NCI-H774 (cell line): ENCODE measurements around the gene UPF1.
"Not testable (repeated sequence)": the region's sequence is repeated elsewhere in the genome, so short reads cannot be mapped to it uniquely, and the experiment has no call there.

Source experiments
- DNase-seq: peaks from one replicate; lab custom pipeline; 2025; lab: John Stamatoyannopoulos, UW

Gene UPF1

GRCh38 chr19:18898607-18899408 lies 67.0 kb downstream of the UPF1 start:
- no peak for DNase-seq

GRCh38 chr19:18899624-18900560 lies 68.1 kb downstream of the UPF1 start:
- DNase-seq = no peak

DNA sequence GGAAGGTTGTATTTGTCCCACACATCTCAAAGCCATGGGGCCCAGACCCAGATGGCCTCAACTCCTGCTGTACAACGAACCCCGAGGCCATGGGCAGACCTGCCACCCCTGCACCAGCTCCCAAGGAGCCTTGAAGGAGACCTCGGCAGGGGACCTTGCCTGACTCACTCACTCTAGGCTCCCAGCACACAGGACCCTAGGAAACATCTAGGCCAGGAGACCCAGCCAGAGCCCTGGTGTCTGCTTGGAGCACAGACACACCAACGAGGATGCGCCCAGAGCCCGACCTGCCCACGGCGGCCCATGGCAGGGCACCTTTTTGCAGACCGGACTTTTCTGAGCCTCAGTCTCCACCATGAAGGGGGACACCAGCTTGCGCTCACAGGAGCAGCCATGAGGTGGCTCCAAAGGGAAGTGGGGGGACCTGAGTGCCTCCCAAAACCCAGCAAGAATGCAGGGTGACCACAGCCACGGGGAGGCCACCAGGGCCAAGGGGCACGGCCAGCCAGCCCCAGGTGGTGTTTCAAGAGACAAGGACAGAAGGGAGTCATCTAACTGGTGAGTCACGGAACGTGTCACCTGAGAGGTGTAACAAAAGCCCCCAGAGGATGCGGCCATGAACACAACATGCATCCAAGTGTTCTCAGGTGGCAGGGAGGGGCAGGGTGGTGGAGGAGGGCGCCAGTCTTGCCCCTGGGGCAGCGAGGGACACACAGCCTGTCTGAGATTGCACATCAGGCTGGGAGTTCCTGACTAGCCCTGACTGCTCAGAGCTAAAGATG lies 69.1 kb downstream of the UPF1 start:
- DNase-seq = no peak

DNA sequence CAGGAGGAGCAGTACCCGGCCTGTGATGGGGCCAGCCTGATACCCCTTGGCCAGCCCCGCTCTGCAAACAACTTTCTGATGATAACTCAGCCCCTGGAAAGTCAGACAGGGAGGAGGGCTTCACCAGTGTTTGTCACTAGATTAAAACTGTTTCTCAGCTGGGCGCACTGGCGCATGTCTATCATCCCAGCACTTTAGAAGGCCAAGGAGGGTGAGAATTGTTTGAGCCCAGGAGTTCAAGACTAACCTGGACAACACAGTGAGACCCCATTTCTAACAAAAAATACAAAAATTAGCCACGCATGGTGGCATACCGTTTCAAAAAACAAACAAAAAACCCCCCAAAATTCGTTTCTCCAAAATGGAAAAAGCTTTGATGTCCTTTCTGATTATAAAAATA lies 69.7 kb downstream of the UPF1 start:
- no peak for DNase-seq

DNA sequence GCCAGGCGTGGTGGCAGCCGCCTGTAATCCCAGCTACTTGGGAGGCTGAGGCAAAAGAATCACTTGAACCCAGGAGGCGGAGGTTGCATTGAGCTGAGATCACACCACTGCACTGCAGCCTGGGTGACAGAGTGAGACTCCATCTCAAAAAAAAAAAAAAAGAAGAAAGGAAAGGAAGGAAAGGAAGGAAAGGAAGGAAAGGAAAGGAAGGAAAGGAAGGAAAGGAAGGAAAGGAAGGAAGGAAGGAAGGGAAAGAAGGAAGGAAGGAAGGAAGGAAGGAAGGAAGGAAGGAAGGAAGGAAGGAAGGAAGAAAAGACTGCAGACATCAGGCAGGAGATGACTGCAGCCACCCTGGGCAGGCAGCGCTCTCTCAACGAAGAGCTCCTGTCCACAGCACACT lies 70.8 kb downstream of the UPF1 start:
- not testable (repeated sequence) for DNase-seq

DNA sequence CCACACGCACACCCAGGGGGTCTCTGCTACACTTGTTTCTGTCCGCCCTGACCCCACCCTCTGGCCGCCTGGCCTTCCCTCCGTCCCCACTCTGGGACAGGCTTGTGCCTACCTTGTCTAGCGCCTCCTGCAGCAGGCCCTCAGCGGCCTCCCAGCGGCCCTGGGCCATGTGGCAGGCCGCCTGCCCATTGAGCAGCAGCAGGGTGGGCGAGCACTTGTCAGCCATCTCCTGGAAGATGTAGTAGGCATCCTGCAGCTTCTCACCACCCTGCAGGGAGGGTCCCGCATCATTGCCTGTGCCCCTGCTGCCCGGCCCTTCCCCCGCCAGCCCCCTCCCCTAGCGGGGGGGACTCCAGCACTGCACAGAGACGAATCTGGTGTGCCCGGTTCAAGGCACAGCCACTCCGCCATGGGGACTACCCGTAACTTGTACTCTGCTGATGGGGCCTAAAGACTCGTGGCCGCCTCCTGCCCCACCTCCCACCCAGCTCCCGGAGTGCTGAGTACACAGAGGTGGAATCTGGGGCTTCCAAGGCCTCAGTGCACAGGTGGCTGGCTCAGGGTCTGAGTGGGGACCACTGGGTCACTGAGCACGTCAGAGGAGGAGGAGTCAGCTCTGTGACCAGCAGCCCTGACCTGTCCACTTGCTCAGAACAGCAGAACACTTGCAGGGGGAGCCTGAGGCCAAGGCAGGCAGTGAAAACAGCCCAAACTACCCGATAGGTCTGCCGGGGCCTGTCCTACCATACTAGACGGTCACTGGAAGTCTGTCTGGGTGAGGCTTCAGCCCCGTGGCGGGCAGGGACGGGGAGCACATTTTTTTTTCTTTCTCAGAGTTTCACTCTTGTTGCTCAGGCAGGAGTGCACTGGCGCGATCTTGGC lies 71.6 kb downstream of the UPF1 start:
- DNase-seq = no peak

DNA sequence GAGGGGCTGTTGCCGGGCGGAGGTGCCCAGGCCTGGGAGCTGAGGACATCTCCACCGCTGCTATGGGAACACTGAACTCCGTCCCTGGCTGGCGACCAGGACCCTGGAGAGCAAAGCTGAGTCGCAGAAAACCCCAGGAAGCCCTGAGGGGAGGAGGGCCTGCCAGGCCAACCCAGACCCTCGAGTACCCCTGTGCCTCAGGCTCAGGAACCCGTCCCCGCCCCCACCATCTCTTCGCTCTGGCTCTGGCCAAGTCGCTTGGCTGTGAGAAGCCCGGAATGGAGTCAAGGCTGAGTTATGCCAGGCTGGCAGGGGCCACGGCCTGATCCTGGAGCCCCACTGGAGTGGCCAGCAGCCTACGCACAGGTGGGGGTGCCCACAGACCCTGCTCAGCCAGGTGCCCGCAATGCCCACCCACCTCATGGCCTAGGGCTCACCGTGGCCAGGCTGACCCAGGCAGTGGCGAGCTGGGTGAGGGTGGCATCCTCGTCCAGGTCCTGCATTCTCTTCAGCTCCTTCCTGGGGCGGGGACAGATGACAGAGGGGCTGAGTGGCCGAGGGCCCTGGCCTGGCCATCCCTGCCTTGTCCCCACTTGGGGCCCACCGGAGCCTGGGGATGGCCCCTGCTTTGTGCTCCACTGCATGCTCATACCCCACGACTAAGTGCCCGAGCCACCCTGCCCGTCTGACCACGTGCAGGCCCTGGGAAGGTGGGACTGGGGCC lies 72.7 kb downstream of the UPF1 start:
- no peak for DNase-seq

GRCh38 chr19:18905058-18905456 lies 73.3 kb downstream of the UPF1 start:
- no peak for DNase-seq

- DNase-seq = no peak
Measured at GRCh38 chr19:18905513-18906236, 73.9 kb downstream of the UPF1 start.

DNA sequence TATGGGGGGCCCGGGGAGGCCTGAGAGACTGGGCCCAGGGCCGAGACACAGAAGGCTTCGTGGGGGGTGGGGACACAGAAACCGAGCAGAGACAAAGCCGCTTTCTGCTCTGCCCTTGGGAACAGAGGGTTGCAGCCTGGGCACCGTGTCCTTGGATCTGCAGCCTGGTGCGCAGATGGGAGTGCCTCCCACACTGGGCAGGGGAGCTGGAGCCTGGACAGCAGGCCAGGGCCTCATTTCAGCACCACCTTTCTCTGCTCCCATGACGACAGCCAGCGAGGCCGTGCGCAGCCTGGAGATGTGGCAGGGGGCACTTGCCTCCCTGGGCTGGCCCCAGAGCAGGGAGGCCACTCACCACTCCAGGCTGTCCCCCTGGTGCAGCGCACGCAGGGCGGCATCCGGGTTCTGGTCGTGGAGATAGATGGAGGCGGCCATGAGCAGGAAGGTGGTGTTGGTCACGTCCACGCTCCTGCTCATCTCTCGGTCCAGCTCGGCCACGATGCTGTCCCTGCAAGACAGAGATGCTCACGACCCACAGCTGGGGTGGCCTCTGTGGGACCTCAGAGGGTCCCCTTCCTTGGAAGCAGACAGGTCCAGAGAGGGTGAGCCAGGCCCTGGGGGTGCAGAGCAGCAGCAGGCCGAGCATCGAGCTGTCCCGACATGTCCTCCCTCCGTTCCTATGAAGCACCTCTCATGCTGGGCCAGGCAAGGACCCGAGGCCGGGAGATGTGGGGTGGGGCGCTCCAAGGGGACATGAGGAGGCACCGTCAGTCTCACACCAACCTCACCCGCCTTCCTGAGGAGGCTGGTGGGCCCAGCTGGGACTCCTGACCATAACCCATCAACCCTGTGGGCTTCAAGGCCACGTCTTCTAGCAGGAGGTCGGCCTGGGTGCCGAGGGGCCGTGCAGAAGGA lies 75.1 kb downstream of the UPF1 start:
- no peak for DNase-seq

GRCh38 chr19:18908917-18909619 lies 77.3 kb downstream of the UPF1 start:
- no peak for DNase-seq

- DNase-seq = no peak
Measured at GRCh38 chr19:18910010-18910409, 78.3 kb downstream of the UPF1 start.

DNA sequence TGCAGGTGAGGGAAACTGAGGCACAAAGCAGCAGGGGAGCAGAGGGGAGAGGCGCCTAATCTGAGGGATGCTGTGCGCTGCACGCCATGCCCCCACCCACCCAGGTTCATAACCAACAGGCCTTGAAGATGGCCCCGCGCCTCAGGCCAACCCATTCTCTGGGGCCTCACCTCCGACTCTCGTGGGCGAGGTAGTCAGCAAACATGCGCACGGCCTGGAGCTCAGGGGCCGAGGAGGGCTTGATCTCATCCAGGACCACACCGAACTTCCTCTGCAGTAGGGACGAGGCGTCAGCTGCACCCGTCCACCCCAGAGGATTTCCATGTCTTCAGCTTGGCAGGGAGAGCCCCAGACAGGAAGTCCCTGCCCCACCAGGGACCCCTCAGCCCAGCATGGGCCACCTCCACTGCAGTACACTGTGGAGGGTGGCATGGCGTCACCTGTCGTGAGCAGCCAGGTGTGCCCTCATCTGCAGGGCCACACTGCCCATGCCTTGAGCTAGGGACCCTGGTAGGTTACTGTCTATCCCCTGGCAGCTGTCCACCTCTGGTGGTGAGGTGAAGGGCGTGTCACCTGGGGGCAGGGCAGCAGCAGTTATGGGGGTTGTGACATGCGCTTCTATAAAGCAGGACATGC lies 79.2 kb downstream of the UPF1 start:
- DNase-seq = no peak

GRCh38 chr19:18912933-18913332 lies 81.2 kb downstream of the UPF1 start:
- DNase-seq = no peak

DNA sequence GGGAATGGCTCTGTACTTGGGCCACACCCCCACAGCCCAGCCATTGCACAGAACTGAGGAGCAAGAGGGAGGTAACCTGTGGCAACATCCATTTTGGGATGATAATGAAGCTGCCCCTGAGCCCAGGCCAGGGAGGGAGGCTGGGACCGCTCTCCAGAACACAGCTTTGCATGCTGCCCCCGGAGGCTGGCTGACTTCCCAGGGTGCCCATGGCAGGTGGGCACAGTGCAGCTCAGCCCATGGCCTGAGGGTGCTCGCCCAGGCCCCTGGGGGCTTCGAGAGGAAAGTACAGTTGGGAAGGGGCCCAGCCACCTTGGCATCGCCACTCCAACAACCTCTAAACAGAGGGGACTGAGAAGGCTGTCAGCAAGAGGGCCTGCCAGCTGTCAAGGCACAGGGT lies 81.7 kb downstream of the UPF1 start:
- DNase-seq = no peak

- no peak for DNase-seq
Measured at GRCh38 chr19:18915639-18916038, 83.9 kb downstream of the UPF1 start.

DNA sequence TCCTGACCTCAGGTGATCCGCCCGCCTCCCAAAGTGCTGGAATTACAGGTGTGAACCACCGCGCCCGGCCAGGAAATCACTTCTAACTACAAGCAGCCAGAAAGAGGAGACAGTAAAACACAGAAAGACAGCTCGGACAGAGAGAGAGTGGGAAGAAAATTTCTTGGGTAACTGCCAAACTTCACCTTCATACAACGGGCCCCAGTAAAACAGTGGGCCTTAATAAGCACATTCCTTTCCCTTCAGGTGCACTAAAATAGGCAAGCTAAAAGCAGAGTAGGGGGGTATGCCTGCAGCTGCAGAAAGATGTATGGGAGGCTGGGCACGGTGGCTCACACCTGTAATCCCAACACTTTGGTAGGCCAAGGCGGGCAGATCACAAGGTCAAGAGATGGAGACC lies 85.8 kb downstream of the UPF1 start:
- DNase-seq = not testable (repeated sequence)
